ENCODE data around the gene TSPAN5. TPM values are rescaled to one million over a fixed set of nuclear protein-coding genes. Genes with fewer than 3 reads are reported as not detected.

TSPAN5 gene
- 46.8 and 55.0 TPM in 2 replicates for total RNA-seq

GRCh38 chr4:98658287-98659105 lies at the start of gene TSPAN5:
TSPAN5 (minus strand) TSS chr4:98658611.

Measured in bronchial smooth muscle cell (primary cell).